ENCODE data around the gene LEMD3. TPM values are rescaled to one million over a fixed set of nuclear protein-coding genes. Genes with fewer than 3 reads are reported as not detected.
A peak's percentile ranks its signal among the peaks of the same experiment; 100 is the strongest.

Gene LEMD3
- total RNA-seq, 4 donors from 2014 or later: 17.9 to 51.7 (median 44.3) TPM

DNA sequence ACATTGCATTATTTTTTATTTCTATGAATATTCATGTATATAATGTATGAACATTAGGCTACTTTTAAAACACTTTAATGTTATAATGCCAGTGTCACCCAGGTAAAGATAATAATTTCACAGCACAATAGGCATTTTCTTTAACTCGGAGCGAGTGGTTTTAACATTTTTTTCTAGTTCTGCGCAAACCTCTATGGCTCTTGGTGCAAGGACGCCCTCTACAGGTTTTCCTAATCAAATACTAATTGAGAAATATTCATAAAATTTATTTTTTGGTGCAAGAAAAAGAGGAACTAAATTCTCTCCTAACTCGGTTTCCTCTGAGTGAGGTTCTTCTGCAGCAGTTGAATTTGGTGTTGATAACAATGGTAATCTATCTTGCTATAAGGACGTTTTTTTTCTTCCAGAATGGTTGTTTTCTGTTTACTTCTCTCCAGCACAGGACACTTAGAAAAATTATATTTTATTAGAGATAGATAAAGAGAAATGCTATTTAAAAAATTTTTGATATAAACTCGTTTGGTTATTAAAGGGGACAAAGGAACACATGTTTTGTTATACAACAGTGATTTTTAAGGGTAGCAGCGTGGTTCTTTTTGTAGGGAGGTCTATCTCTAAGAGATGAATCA lies 45.8 kb upstream of the LEMD3 start:
- Histone ChIP-seq H3K4me3 (no peak overlapping the region), H3K27me3 (peaks cover 0 to 16% of the 10 kb centered on the region in 2 donors), H3K27ac (no peak overlapping the region), H3K4me1 (peaks cover 0 to 12% (median 4%) of the 10 kb centered on the region in 4 donors), H3K9me3 (no peaks in the 10 kb centered on the region), H3K36me3 (no peaks in the 10 kb centered on the region)
- TF ChIP-seq POLR2A (IDR thresholded peaks at IDR 0.05): no peak
- TF ChIP-seq, protein P1, sequence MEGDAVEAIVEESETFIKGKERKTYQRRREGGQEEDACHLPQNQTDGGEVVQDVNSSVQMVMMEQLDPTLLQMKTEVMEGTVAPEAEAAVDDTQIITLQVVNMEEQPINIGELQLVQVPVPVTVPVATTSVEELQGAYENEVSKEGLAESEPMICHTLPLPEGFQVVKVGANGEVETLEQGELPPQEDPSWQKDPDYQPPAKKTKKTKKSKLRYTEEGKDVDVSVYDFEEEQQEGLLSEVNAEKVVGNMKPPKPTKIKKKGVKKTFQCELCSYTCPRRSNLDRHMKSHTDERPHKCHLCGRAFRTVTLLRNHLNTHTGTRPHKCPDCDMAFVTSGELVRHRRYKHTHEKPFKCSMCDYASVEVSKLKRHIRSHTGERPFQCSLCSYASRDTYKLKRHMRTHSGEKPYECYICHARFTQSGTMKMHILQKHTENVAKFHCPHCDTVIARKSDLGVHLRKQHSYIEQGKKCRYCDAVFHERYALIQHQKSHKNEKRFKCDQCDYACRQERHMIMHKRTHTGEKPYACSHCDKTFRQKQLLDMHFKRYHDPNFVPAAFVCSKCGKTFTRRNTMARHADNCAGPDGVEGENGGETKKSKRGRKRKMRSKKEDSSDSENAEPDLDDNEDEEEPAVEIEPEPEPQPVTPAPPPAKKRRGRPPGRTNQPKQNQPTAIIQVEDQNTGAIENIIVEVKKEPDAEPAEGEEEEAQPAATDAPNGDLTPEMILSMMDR (IDR thresholded peaks at IDR 0.05): peak in 4 of 6 experiments; percentile 47 to 71 (median 66)
- no peak for DNase-seq

DNA sequence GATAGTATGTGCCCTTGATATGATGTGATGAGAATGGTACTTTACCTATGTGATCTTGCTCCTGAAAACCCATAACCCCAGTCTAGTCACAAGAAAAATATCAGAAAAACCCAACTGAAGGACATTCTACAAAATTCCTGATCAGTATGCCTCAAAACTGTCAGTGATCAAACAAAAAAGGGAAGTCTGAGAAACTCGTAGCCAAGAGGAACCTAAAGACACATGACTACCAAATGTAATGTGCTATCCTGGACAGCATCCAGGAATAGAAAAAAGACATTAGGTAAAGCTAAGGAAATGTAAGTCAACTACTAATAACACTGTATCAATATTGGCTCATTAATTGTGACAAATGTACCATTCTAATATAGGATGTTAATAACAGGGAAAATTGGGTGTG lies 44.1 kb upstream of the LEMD3 start:
- H3K4me3 ChIP-seq: no peak overlapping the region
- H3K27me3 ChIP-seq: peaks cover 0 to 16% of the 10 kb centered on the region in 2 donors
- no peaks in the 10 kb centered on the region for H3K9me3 ChIP-seq
- no peak for DNase-seq
- H3K4me1 ChIP-seq: peaks cover 0 to 12% (median 4%) of the 10 kb centered on the region in 4 donors
- TF ChIP-seq, protein P1 (IDR thresholded peaks at IDR 0.05): no peak
- no peak for TF ChIP-seq POLR2A (IDR thresholded peaks at IDR 0.05)
- H3K36me3 ChIP-seq: no peaks in the 10 kb centered on the region
- no peak overlapping the region for H3K27ac ChIP-seq

DNA sequence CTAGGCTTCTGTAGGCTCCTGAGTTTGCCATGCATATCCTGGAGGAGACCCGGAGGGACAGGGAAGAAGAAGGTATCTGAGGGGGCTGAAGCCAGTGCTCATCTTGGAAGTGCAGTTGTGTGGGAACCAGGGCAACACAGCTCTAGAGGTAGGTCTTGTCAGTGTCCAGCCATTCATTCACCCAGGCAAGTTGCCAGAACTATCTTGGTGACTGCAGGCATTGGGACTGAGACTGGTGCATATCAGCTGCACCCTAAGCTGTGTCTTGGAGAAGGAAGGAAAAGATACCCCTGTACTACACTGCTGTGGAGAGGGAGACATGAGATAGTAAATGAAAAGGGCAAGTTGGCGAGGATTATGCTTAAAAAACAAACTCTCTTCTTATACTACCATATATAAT lies 43.4 kb upstream of the LEMD3 start:
- no peak overlapping the region for H3K27ac ChIP-seq
- DNase-seq: no peak
- H3K36me3 ChIP-seq: no peaks in the 10 kb centered on the region
- H3K4me3 ChIP-seq: no peak overlapping the region
- peaks cover 0 to 10% of the 10 kb centered on the region in 2 donors for H3K27me3 ChIP-seq
- peaks cover 0 to 8% (median 3%) of the 10 kb centered on the region in 4 donors for H3K4me1 ChIP-seq
- no peaks in the 10 kb centered on the region for H3K9me3 ChIP-seq
- TF ChIP-seq, protein P1 (IDR thresholded peaks at IDR 0.05): no peak
- no peak for TF ChIP-seq POLR2A (IDR thresholded peaks at IDR 0.05)

DNA sequence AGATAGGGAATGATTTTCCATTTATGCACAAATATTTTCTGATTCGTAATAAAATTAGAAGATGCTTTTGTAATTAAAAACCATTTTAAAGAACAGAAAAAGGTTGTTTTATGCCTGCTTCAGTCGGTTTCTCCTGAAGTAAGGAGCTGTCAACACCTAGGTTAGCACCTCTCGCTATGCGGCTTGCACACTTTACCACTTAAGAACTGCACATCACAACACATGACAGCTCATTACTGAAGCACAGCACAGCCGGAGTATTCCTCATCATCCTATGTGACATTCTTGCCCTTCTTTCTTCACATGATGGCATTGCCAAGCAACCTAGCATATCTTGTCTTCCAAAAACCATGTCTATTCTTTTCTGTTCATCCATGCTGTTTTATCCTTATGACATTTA lies 42.9 kb upstream of the LEMD3 start:
- H3K36me3 ChIP-seq: no peaks in the 10 kb centered on the region
- H3K27me3 ChIP-seq: peaks cover 0 to 5% of the 10 kb centered on the region in 2 donors
- TF ChIP-seq POLR2A (IDR thresholded peaks at IDR 0.05): no peak
- TF ChIP-seq, protein P1 (IDR thresholded peaks at IDR 0.05): no peak
- H3K9me3 ChIP-seq: no peaks in the 10 kb centered on the region
- DNase-seq: no peak
- H3K4me1 ChIP-seq: peaks cover 0 to 3% (median under 1%) of the 10 kb centered on the region in 4 donors
- no peak overlapping the region for H3K4me3 ChIP-seq
- no peak overlapping the region for H3K27ac ChIP-seq

DNA sequence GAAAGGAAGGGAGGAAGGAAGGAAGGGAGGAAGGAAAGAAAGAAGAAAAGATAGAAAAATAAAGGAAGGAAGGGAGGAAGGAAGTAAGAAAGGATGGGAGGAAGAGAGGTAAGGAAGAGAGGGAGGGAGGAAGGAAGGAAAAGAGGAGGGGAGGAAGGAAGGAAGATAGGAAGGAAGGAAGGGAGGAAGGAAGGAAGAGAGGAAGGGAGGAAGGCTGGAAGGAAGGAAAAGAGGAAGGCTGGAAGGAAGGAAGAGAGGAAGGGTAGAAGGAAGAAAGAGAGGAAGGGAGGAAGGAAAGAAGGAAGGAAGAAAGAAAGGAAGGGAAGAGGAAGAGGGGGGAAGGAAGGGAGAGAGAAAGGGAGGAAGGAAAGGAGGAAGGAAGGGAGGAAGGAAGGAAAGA lies 35.5 kb upstream of the LEMD3 start:
- Histone ChIP-seq H3K27ac (no peak overlapping the region), H3K4me3 (no peak overlapping the region), H3K27me3 (no peaks in the 10 kb centered on the region), H3K4me1 (no peaks in the 10 kb centered on the region), H3K9me3 (no peaks in the 10 kb centered on the region), H3K36me3 (no peaks in the 10 kb centered on the region)
- DNase-seq: no peak
- TF ChIP-seq, protein P1 (IDR thresholded peaks at IDR 0.05): no peak
- TF ChIP-seq POLR2A (IDR thresholded peaks at IDR 0.05): no peak

Data from Peyer's patch (tissue), 4 donors.